Activated T-cell treated with anti-CD3 and anti-CD28 coated beads, Interleukin-2, amount 50 U/mL, for 4 hours (primary cell): ENCODE results near the gene ATF7. TPM values are rescaled to one million over a fixed set of nuclear protein-coding genes. Genes with fewer than 3 reads are reported as not detected.

Source experiments
- ATAC-seq, 2 donors: fragments of 200-7000 bp; cut with Tn5 transposase; one replicate each; pipeline ENCODE4 v1.10.0; 2021
- DNase-seq: peaks from one replicate; pipeline ENCODE4 v3.0.0-alpha.2; 2020
- H3K27me3 Mint-ChIP-seq: one replicate; pipeline ENCODE4 v1.8.0; 2021; ENCODE audit warnings: low read depth, mixed read lengths
- H3K36me3 Mint-ChIP-seq: one replicate; pipeline ENCODE4 v1.8.0; 2022; ENCODE audit warnings: mixed read lengths; ENCODE audit not compliant: insufficient read depth
- H3K4me1 Mint-ChIP-seq: one replicate; pipeline ENCODE4 v1.8.0; 2021; ENCODE audit warnings: low read depth, mixed read lengths
- H3K4me3 Mint-ChIP-seq: one replicate; pipeline ENCODE4 v1.8.0; 2021; ENCODE audit warnings: mild to moderate bottlenecking, moderate library complexity, mixed read lengths
- H3K9me3 Mint-ChIP-seq: one replicate; pipeline ENCODE4 v1.8.0; 2021; ENCODE audit warnings: mixed read lengths
- total RNA-seq, 3 donors: library from RNA; stranded (reverse); gene quantifications; one replicate each; pipeline ENCODE4 v1.2.1, GENCODE V29; 2021

Gene ATF7
- total RNA-seq, 3 donors from 2014 or later, result 19.2 to 23.2 (median 20.9) TPM

GRCh38 chr12:53505086-53505485, 121.1 kb downstream of the ATF7 start:
- ATAC-seq (no peak), DNase-seq (no peak)
- peaks cover 21% of the 10 kb centered on the region for H3K4me1 Mint-ChIP-seq
- H3K4me3 Mint-ChIP-seq, result no peak overlapping the region
- no peaks in the 10 kb centered on the region for H3K27me3 Mint-ChIP-seq
- H3K9me3 Mint-ChIP-seq, result no peaks in the 10 kb centered on the region
- H3K36me3 Mint-ChIP-seq, result peaks cover 10% of the 10 kb centered on the region

- H3K4me3 Mint-ChIP-seq, result no peak overlapping the region
Observed at GRCh38 chr12:53504004-53504920, 121.9 kb downstream of the ATF7 start.

GRCh38 chr12:53502983-53503728, 123.0 kb downstream of the ATF7 start:
- Mint-ChIP-seq H3K27me3 (no peaks in the 10 kb centered on the region), H3K9me3 (no peaks in the 10 kb centered on the region), H3K4me1 (peaks cover 28% of the 10 kb centered on the region), H3K36me3 (peaks cover 10% of the 10 kb centered on the region), H3K4me3 (peak overlapping the region; percentile 19)
- DNase-seq (no peak), ATAC-seq (no peak)

More at GRCh38 chr12:53504004-53504920, 121.9 kb downstream of the ATF7 start:
- peaks cover 10% of the 10 kb centered on the region for H3K36me3 Mint-ChIP-seq
- no peaks in the 10 kb centered on the region for H3K9me3 Mint-ChIP-seq
- DNase-seq, result no peak
- H3K27me3 Mint-ChIP-seq, result no peaks in the 10 kb centered on the region
- no peak for ATAC-seq
- peaks cover 26% of the 10 kb centered on the region for H3K4me1 Mint-ChIP-seq

GRCh38 chr12:53502331-53502730, 123.9 kb downstream of the ATF7 start:
- no peaks in the 10 kb centered on the region for H3K27me3 Mint-ChIP-seq
- no peaks in the 10 kb centered on the region for H3K9me3 Mint-ChIP-seq
- DNase-seq, result no peak
- peaks cover 33% of the 10 kb centered on the region for H3K4me1 Mint-ChIP-seq
- H3K4me3 Mint-ChIP-seq, result peak overlapping the region; percentile 87
- no peak for ATAC-seq
- H3K36me3 Mint-ChIP-seq, result peaks cover 10% of the 10 kb centered on the region

GRCh38 chr12:53501615-53502181, 124.5 kb downstream of the ATF7 start:
- ATAC-seq, result no peak
- H3K36me3 Mint-ChIP-seq, result peaks cover 10% of the 10 kb centered on the region
- H3K4me3 Mint-ChIP-seq, result peak overlapping the region; percentile 87
- no peaks in the 10 kb centered on the region for H3K9me3 Mint-ChIP-seq
- DNase-seq, result no peak
- H3K27me3 Mint-ChIP-seq, result no peaks in the 10 kb centered on the region
- H3K4me1 Mint-ChIP-seq, result peaks cover 33% of the 10 kb centered on the region

- peaks cover 36% of the 10 kb centered on the region for H3K4me1 Mint-ChIP-seq
- ATAC-seq, result peak; percentile 81 to 82
- H3K36me3 Mint-ChIP-seq, result peaks cover 9% of the 10 kb centered on the region
- H3K27me3 Mint-ChIP-seq, result no peaks in the 10 kb centered on the region
- peak; percentile 98 for DNase-seq
- no peaks in the 10 kb centered on the region for H3K9me3 Mint-ChIP-seq
- peak within 1 kb of the TSS; percentile 87 for H3K4me3 Mint-ChIP-seq
Observed at GRCh38 chr12:53500776-53501614, 125.2 kb downstream of the ATF7 start, which contains the start of gene TARBP2. Gene TARBP2 (plus strand): TSS chr12:53501283. CDS start chr12:53501409, 126 bp downstream.

GRCh38 chr12:53500142-53500775, 125.9 kb downstream of the ATF7 start:
- H3K36me3 Mint-ChIP-seq, result peaks cover 3% of the 10 kb centered on the region
- DNase-seq (no peak), ATAC-seq (no peak)
- H3K4me3 Mint-ChIP-seq, result peak overlapping the region; percentile 87
- no peaks in the 10 kb centered on the region for H3K9me3 Mint-ChIP-seq
- no peaks in the 10 kb centered on the region for H3K27me3 Mint-ChIP-seq
- peaks cover 37% of the 10 kb centered on the region for H3K4me1 Mint-ChIP-seq

- peak within 1 kb of the TSS; percentile 87 for H3K4me3 Mint-ChIP-seq
- no peaks in the 10 kb centered on the region for H3K9me3 Mint-ChIP-seq
- no peaks in the 10 kb centered on the region for H3K36me3 Mint-ChIP-seq
- DNase-seq, result peak; percentile 39
- no peaks in the 10 kb centered on the region for H3K27me3 Mint-ChIP-seq
- peaks cover 38% of the 10 kb centered on the region for H3K4me1 Mint-ChIP-seq
- ATAC-seq, result peak; percentile 6 to 8
Observed at GRCh38 chr12:53499266-53500141, 126.7 kb downstream of the ATF7 start, which contains the start of gene MAP3K12. Gene MAP3K12 (minus strand): TSS chr12:53499458. CDS start chr12:53487391, 12,067 bp downstream.

- DNase-seq (no peak), ATAC-seq (no peak)
- Mint-ChIP-seq H3K4me3 (peak overlapping the region; percentile 87), H3K36me3 (no peaks in the 10 kb centered on the region), H3K27me3 (no peaks in the 10 kb centered on the region), H3K4me1 (peaks cover 46% of the 10 kb centered on the region), H3K9me3 (no peaks in the 10 kb centered on the region)
Observed at GRCh38 chr12:53498235-53498630, 127.9 kb downstream of the ATF7 start.

- ATAC-seq, result no peak
- H3K4me3 Mint-ChIP-seq, result no peak overlapping the region
- no peak for DNase-seq
- no peaks in the 10 kb centered on the region for H3K36me3 Mint-ChIP-seq
- peaks cover 45% of the 10 kb centered on the region for H3K4me1 Mint-ChIP-seq
- no peaks in the 10 kb centered on the region for H3K27me3 Mint-ChIP-seq
- no peaks in the 10 kb centered on the region for H3K9me3 Mint-ChIP-seq
Observed at GRCh38 chr12:53497461-53497860, 128.7 kb downstream of the ATF7 start.

- Mint-ChIP-seq H3K4me1 (peaks cover 45% of the 10 kb centered on the region), H3K36me3 (no peaks in the 10 kb centered on the region), H3K4me3 (no peak overlapping the region), H3K9me3 (no peaks in the 10 kb centered on the region), H3K27me3 (no peaks in the 10 kb centered on the region)
- no peak for ATAC-seq
- DNase-seq, result no peak
Observed at GRCh38 chr12:53496752-53497032, 129.5 kb downstream of the ATF7 start.

GRCh38 chr12:53495903-53496751, 130.1 kb downstream of the ATF7 start:
- H3K4me1 Mint-ChIP-seq, result peaks cover 44% of the 10 kb centered on the region
- DNase-seq, result no peak
- no peaks in the 10 kb centered on the region for H3K9me3 Mint-ChIP-seq
- no peaks in the 10 kb centered on the region for H3K27me3 Mint-ChIP-seq
- H3K36me3 Mint-ChIP-seq, result no peaks in the 10 kb centered on the region
- ATAC-seq, result no peak
- no peak overlapping the region for H3K4me3 Mint-ChIP-seq
